Right lobe of liver (tissue), 6 donors: Measurements from ENCODE around the gene BCOR. TPM values are rescaled to one million over a fixed set of nuclear protein-coding genes. Genes with fewer than 3 reads are reported as not detected.

Source experiments
- ATAC-seq, 4 donors: fragments of 200-7000 bp; cut with Tn5 transposase; one replicate each; pipeline ENCODE4 v1.9.1; 2020; ENCODE audit warnings: mild to moderate bottlenecking in 4 of 4, moderate library complexity in 4 of 4
- DNase-seq, 3 donors: peaks; one replicate each; pipeline ENCODE4 v3.0.0-alpha.2; 2020
- H3K27ac ChIP-seq, 3 donors: fragments of 200-600 bp; one replicate each; pipeline ENCODE4 v1.8.0; 2022
- H3K27me3 ChIP-seq, 2 donors: fragments of 200-600 bp; one replicate each; pipeline ENCODE4 v1.8.0; 2022
- H3K36me3 ChIP-seq, 4 donors: fragments of 200-600 bp; sonication (generic) in 1 of 4; one replicate each; pipeline versions ENCODE4 v1.5.1 to v1.8.0; 2017 to 2022; ENCODE audit warnings: control low read depth in 1 of 4
- H3K4me1 ChIP-seq, 4 donors: fragments of 200-600 bp; sonication (generic) in 1 of 4; one replicate each; pipeline versions ENCODE4 v1.5.1 to v1.8.0; 2017 to 2022; ENCODE audit warnings: control low read depth in 1 of 4
- H3K4me3 ChIP-seq, 3 donors: fragments of 200-600 bp; one replicate each; pipeline ENCODE4 v1.8.0; 2022
- H3K9me3 ChIP-seq, 4 donors: fragments of 200-600 bp; sonication (generic) in 1 of 4; one replicate each; pipeline versions ENCODE4 v1.5.1 to v1.8.0; 2017 to 2022; ENCODE audit warnings: control low read depth in 1 of 4
- POLR2A ChIP-seq: fragments of 450-650 bp; IDR thresholded peaks from one replicate; pipeline ENCODE4 v1.6.1; 2017; ENCODE audit warnings: antibody characterized with exemption, mild to moderate bottlenecking
- WGBS: methylation state at CpG from one replicate; pipeline ENCODE4 v1.1.6; 2018; ENCODE audit warnings: low coverage, low lambda C conversion rate; ENCODE audit not compliant: insufficient coverage; ENCODE audit errors: missing lambda C conversion rate; 5-methylcytosine and 5-hydroxymethylcytosine counted together
- intact Hi-C, 2 donors: fragments of 100-400 bp; cut with DNase I; formaldehyde crosslinking; loops; one replicate each; pipeline versions ENCODE4 v1.11.2 to v1.14.1; 2022
- total RNA-seq, 6 experiments: library from RNA; depleted of rRNA in 2 of 6; stranded (reverse); fragments of >200 nt in 2 of 6; fragmentation: NEBNext Ultra II Directional in 3 of 6; extraction: Animal tissue kit (Norgen Biotek cat#: 25700) in 3 of 6; gene quantifications; one replicate each; pipeline versions ENCODE4 v1.1.0 to v1.2.4, GENCODE V29; 2016 to 2023
- TF ChIP-seq, protein P1 (sequence below), 4 donors: fragments of 200-600 bp in 3 of 4; fragments of 450-650 bp in 1 of 4; IDR thresholded peaks; one replicate each; pipeline versions ENCODE4 v1.5.1 to v1.8.0; 2016 to 2022; ENCODE audit warnings: antibody characterized with exemption in 4 of 4, mild to moderate bottlenecking in 2 of 4
- donor health status: DM: no; HTN: yes; CAD: no.
- donor health status: DM: no; HTN: no; CAD: no.
- donor health status: DM: no; HTN: no; CAD: no.
- donor health status: DM: no; HTN: yes; CAD: no.
- donor health status: DM: no; HTN: yes; CAD: no.

Gene BCOR
- total RNA-seq, 6 experiments from 2014 or later: 9.4 to 16.6 (median 12.0) TPM

DNA sequence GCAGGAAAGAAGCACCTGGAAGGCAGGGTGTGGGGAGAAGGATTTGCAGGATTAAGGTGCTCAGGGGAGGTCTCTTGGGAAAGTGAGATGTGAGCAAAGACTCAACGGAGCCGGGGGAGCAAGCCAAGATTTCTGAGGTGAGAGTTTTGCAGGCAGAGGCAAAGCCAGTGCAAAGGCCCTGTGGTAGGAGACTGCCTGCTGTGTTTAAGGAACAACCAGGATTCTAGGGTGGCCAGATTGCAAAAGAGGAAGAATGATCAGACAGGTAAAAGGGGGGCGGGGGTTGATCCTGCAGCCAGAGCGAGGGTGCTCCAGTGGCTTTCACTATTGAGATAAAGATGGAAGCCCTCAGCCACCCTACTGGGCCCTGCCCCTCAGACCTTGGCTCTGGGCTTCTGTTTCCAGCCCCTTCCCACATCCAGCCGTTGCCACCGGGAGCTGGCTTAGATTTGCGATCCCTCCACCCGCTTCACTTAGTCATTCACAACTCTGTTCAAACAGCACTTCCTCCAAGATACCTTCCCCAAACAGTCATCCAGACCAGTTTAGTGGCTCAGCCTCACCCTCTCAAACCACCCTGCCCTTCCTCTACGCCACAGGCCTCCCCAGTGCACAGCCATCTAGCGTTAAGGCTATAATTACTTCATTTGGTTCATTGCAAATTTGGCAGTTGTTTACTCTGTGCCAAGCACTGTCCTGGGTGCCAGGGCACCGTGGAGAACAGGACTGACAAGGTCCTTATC, 23.3 kb upstream of the BCOR start:
- intact Hi-C loops: no loop called here
- WGBS: 54% methylated on average over 6 of the region's 11 CpGs
- no peaks in the 10 kb centered on the region for H3K9me3 ChIP-seq
- no peak overlapping the region for H3K27ac ChIP-seq
- ATAC-seq: no peak
- H3K4me1 ChIP-seq: no peaks in the 10 kb centered on the region
- H3K36me3 ChIP-seq: no peaks in the 10 kb centered on the region
- no peaks in the 10 kb centered on the region for H3K27me3 ChIP-seq
- no peak for DNase-seq
- TF ChIP-seq, protein P1, sequence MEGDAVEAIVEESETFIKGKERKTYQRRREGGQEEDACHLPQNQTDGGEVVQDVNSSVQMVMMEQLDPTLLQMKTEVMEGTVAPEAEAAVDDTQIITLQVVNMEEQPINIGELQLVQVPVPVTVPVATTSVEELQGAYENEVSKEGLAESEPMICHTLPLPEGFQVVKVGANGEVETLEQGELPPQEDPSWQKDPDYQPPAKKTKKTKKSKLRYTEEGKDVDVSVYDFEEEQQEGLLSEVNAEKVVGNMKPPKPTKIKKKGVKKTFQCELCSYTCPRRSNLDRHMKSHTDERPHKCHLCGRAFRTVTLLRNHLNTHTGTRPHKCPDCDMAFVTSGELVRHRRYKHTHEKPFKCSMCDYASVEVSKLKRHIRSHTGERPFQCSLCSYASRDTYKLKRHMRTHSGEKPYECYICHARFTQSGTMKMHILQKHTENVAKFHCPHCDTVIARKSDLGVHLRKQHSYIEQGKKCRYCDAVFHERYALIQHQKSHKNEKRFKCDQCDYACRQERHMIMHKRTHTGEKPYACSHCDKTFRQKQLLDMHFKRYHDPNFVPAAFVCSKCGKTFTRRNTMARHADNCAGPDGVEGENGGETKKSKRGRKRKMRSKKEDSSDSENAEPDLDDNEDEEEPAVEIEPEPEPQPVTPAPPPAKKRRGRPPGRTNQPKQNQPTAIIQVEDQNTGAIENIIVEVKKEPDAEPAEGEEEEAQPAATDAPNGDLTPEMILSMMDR (IDR thresholded peaks at IDR 0.05): no peak
- no peak for TF ChIP-seq POLR2A
- H3K4me3 ChIP-seq: no peak overlapping the region

DNA sequence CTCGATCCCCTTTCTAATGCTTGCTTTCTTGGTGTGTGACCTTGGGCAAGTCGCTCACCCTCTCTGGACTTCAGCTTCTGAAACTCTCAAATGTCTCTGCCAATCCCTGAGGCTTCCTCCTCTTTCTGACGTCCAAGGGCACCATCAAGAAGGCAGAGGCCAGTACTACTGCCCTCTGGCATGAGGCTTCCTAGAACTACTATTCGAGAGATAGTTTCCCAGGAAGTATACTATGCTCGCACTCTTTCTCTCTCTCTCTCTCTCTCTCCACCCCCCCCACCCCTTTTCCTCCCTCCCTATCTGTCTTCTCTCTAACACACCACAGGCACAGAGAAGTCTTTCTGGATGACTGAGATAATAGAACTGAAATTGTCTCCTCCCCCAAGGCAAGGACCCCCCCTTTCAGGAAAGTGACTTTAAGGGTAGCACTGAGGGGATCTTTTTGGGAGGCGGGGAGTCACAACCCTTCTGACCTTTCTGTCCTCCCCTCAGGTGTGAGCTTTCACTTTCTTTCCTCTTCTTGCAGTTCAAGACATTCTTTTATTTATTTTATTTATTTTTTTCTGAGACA, 20.0 kb upstream of the BCOR start:
- 61% methylated on average over 6 of the region's 6 CpGs for WGBS
- ATAC-seq: no peak

DNA sequence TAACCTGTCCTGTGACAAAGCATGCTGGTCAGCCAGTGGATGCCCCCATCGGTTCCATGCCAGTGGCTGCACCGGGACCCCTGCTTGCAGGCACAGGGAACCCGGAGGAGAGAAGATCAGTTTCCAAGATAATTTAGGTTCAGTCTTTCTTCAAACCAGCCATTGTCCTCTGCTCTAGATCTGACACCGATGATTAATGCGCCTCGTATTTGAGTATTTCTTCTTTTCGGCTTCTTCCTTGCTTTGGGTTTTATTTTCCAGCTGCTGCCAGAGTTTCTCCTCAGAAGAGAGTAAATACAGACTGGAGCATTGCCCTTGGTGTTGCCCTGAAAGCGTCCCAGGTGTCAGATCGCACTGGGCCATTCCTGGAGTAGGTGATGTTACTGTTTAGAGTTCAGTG, 19.2 kb upstream of the BCOR start:
- ATAC-seq: no peak
- no peak overlapping the region for H3K27ac ChIP-seq

More for the DNA sequence above, 20.0 kb upstream of the BCOR start:
- H3K27ac ChIP-seq: no peak overlapping the region
- H3K4me1 ChIP-seq: no peaks in the 10 kb centered on the region
- no peaks in the 10 kb centered on the region for H3K36me3 ChIP-seq
- H3K4me3 ChIP-seq: no peak overlapping the region
- no peak for TF ChIP-seq POLR2A
- TF ChIP-seq, protein P1 (IDR thresholded peaks at IDR 0.05): no peak
- no peaks in the 10 kb centered on the region for H3K9me3 ChIP-seq
- H3K27me3 ChIP-seq: no peaks in the 10 kb centered on the region
- no peak for DNase-seq
- intact Hi-C loops: no loop called here

DNA sequence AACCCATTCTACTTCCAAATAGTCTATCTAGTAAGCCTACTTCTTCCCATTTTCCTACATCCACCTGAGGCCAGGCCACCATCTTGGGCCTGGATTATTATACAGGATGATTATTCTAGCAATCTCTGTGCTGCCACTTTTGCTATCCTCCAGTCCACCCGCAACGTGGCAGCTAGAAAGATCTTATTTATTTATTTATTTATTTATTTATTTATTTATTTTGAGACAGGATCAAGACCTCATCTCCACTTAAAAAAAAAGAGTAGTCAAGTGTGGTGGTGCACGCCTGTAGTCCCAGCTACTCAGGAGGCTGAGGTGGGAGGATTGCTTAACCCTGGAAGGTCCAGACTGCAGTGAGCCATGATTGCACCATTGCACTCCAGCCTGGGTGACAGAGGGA, 15.2 kb upstream of the BCOR start:
- Histone ChIP-seq H3K9me3 (no peaks in the 10 kb centered on the region), H3K4me3 (no peak overlapping the region), H3K27me3 (no peaks in the 10 kb centered on the region), H3K27ac (no peak overlapping the region), H3K4me1 (peaks cover 0 to 11% (median 3%) of the 10 kb centered on the region in 4 donors), H3K36me3 (no peaks in the 10 kb centered on the region)
- intact Hi-C loops: no loop called here
- DNase-seq (no peak), ATAC-seq (no peak)
- 85% methylated on average over 3 of the region's 3 CpGs for WGBS
- no peak for TF ChIP-seq POLR2A
- TF ChIP-seq, protein P1 (IDR thresholded peaks at IDR 0.05): no peak

More for the DNA sequence above, 19.2 kb upstream of the BCOR start:
- no peaks in the 10 kb centered on the region for H3K9me3 ChIP-seq
- WGBS: 69% methylated on average over 6 of the region's 9 CpGs
- H3K36me3 ChIP-seq: no peaks in the 10 kb centered on the region
- TF ChIP-seq, protein P1 (IDR thresholded peaks at IDR 0.05): no peak
- TF ChIP-seq POLR2A: no peak
- no peaks in the 10 kb centered on the region for H3K4me1 ChIP-seq
- H3K27me3 ChIP-seq: no peaks in the 10 kb centered on the region
- intact Hi-C loops: no loop called here
- no peak for DNase-seq
- H3K4me3 ChIP-seq: no peak overlapping the region
